IMR-90 (cell line): Measurements from ENCODE around the gene PHACTR2. TPM values are rescaled to one million over a fixed set of nuclear protein-coding genes. Genes with fewer than 3 reads are reported as not detected.

ENCODE experiments used
- ATAC-seq: fragments of 200-7000 bp; cut with Tn5 transposase; 2 replicates; pipeline ENCODE4 v1.9.1; 2020; ENCODE audit warnings: low read depth, mild to moderate bottlenecking, moderate library complexity
- BruUV-seq: library from RNA; stranded (reverse); fragments of 400-500 nt; replicated peaks from 2 replicates; lab custom pipeline; 2021; lab: Mats Ljungman, UMichigan
- CTCF ChIA-PET: fragments of 300-600 bp; formaldehyde crosslinking; extraction: SDS; loops from one replicate; lab custom pipeline; 2021; ENCODE audit warnings: antibody characterized with exemption; lab: Yijun Ruan, JAX
- POLR2A ChIA-PET: fragments of 300-600 bp; sonication (Branson Sonifier 250); formaldehyde crosslinking; loops from one replicate; lab custom pipeline; 2022; ENCODE audit warnings: antibody characterized with exemption; ENCODE audit not compliant: unreplicated experiment; lab: Charles Lee
- DNase-seq: peaks from one replicate; pipeline ENCODE4 v3.0.0; 2013
- H2AFZ ChIP-seq: replicated peaks from 2 replicates; pipeline ENCODE3; 2013; ENCODE audit warnings: low read length, mild to moderate bottlenecking; ENCODE audit not compliant: poor library complexity
- H2AK5ac ChIP-seq: 2 replicates; pipeline ENCODE4 v1.6.1; 2013; ENCODE audit warnings: low read depth, low read length, inconsistent platforms
- H2AK9ac ChIP-seq: replicated peaks from 2 replicates; pipeline ENCODE3; 2013; ENCODE audit warnings: mild to moderate bottlenecking, low read depth, low read length, moderate library complexity; ENCODE audit not compliant: poor library complexity
- H2BK120ac ChIP-seq: 2 replicates; pipeline ENCODE4 v1.6.1; 2013; ENCODE audit warnings: low read depth, low read length, inconsistent platforms
- H2BK15ac ChIP-seq: 3 replicates; pipeline ENCODE4 v1.6.1; 2013; ENCODE audit warnings: low read depth, low read length, inconsistent platforms
- H2BK20ac ChIP-seq: 2 replicates; pipeline ENCODE4 v1.6.1; 2013; ENCODE audit warnings: low read depth, mild to moderate bottlenecking, inconsistent platforms, low read length, moderate library complexity
- H2BK5ac ChIP-seq: 2 replicates; pipeline ENCODE4 v1.6.1; 2013; ENCODE audit warnings: mild to moderate bottlenecking, low read depth, low read length, inconsistent platforms; ENCODE audit not compliant: poor library complexity, severe bottlenecking
- H3K14ac ChIP-seq: replicated peaks from 2 replicates; pipeline ENCODE4 v1.6.1; 2013; ENCODE audit warnings: low read depth, low read length, inconsistent platforms
- H3K18ac ChIP-seq: 2 replicates; pipeline ENCODE4 v1.6.1; 2013; ENCODE audit warnings: low read depth, low read length, control low read depth
- H3K23ac ChIP-seq: 2 replicates; pipeline ENCODE4 v1.6.1; 2013; ENCODE audit warnings: low read depth, low read length, inconsistent platforms
- H3K27ac ChIP-seq: 2 replicates; pipeline ENCODE4 v1.5.1; 2013; ENCODE audit warnings: mild to moderate bottlenecking, control low read depth, low read length; ENCODE audit not compliant: insufficient read depth
- H3K27me3 ChIP-seq: 2 replicates; pipeline ENCODE4 v1.6.1; 2013; ENCODE audit warnings: low read length; ENCODE audit not compliant: control insufficient read depth, insufficient read depth
- H3K36me3 ChIP-seq: 2 replicates; pipeline ENCODE4 v1.6.1; 2013; ENCODE audit warnings: low read length, mixed read lengths; ENCODE audit not compliant: control insufficient read depth, insufficient read depth
- H3K4ac ChIP-seq: 2 replicates; pipeline ENCODE4 v1.6.1; 2013; ENCODE audit warnings: low read depth, low read length, inconsistent platforms
- H3K4me1 ChIP-seq: 2 replicates; pipeline ENCODE4 v1.6.1; 2013; ENCODE audit warnings: low read length, mixed read lengths; ENCODE audit not compliant: control insufficient read depth, insufficient read depth
- H3K4me2 ChIP-seq: 2 replicates; pipeline ENCODE4 v1.6.1; 2013; ENCODE audit warnings: low read depth, mild to moderate bottlenecking, control low read depth, low read length, moderate library complexity
- H3K4me3 ChIP-seq: 2 replicates; pipeline ENCODE4 v1.5.1; 2013; ENCODE audit warnings: low read depth, mild to moderate bottlenecking, control low read depth, low read length, moderate library complexity; ENCODE audit not compliant: insufficient read depth
- H3K56ac ChIP-seq: 2 replicates; pipeline ENCODE4 v1.6.1; 2013; ENCODE audit warnings: low read length, inconsistent platforms; ENCODE audit not compliant: insufficient read depth; ENCODE audit errors: extremely low read depth
- H3K79me1 ChIP-seq, 2 experiments: 2 replicates each; pipeline ENCODE4 v1.6.1; 2013; ENCODE audit warnings: low read length in 2 of 2, inconsistent platforms in 1 of 2, low read depth in 1 of 2
- H3K9ac ChIP-seq: 2 replicates; pipeline ENCODE4 v1.6.1; 2013; ENCODE audit warnings: low read depth, low read length, control low read depth
- H3K9me1 ChIP-seq: 2 replicates; pipeline ENCODE4 v1.6.1; 2013; ENCODE audit warnings: low read length, inconsistent platforms; ENCODE audit not compliant: insufficient read depth
- H3K9me3 ChIP-seq: 2 replicates; pipeline ENCODE4 v1.6.1; 2013; ENCODE audit warnings: low read length; ENCODE audit not compliant: control insufficient read depth, insufficient read depth
- H4K20me1 ChIP-seq: 2 replicates; pipeline ENCODE4 v1.6.1; 2013; ENCODE audit warnings: low read length, inconsistent platforms; ENCODE audit not compliant: insufficient read depth
- H4K5ac ChIP-seq: 2 replicates; pipeline ENCODE4 v1.6.1; 2013; ENCODE audit warnings: mild to moderate bottlenecking, low read depth, low read length, control low read depth
- H4K8ac ChIP-seq, 2 experiments: 2 replicates each; pipeline ENCODE4 v1.6.1; 2013; ENCODE audit warnings: low read depth in 2 of 2, low read length in 2 of 2, control low read depth in 1 of 2, inconsistent platforms in 1 of 2
- H4K91ac ChIP-seq: 2 replicates; pipeline ENCODE4 v1.6.1; 2013; ENCODE audit warnings: low read depth, low read length, inconsistent platforms; ENCODE audit not compliant: insufficient read depth
- BHLHE40 ChIP-seq: fragments of 150-350 bp; IDR thresholded peaks from 2 replicates; pipeline ENCODE4 v1.6.1; 2016; ENCODE audit warnings: mild to moderate bottlenecking, low read depth, low read length
- CEBPB ChIP-seq: IDR thresholded peaks from 2 replicates; pipeline ENCODE4 v1.6.1; 2012; ENCODE audit warnings: low read depth, low read length, improper control_type of control experiment
- CHD1 ChIP-seq: IDR thresholded peaks from 2 replicates; pipeline ENCODE4 v1.6.1; 2012; ENCODE audit warnings: low read depth, low read length, improper control_type of control experiment
- CTCF ChIP-seq: conservative IDR thresholded peaks from 2 replicates; pipeline ENCODE4 v1.5.1; 2012; ENCODE audit warnings: mild to moderate bottlenecking, low read depth, low read length, improper control_type of control experiment
- FOS ChIP-seq: fragments of 150-350 bp; IDR thresholded peaks from 2 replicates; pipeline ENCODE4 v1.6.1; 2016; ENCODE audit warnings: low read depth, low read length
- MAFK ChIP-seq: IDR thresholded peaks from 2 replicates; pipeline ENCODE4 v1.6.1; 2012; ENCODE audit warnings: low read depth, low read length, improper control_type of control experiment
- MAZ ChIP-seq: IDR thresholded peaks from 2 replicates; pipeline ENCODE4 v1.6.1; 2012; ENCODE audit warnings: low read depth, mild to moderate bottlenecking, low read length, improper control_type of control experiment, moderate library complexity, borderline replicate concordance
- NFE2L2 ChIP-seq: fragments of 150-350 bp; IDR thresholded peaks from 2 replicates; pipeline ENCODE4 v1.6.1; 2016; ENCODE audit warnings: low read depth, mild to moderate bottlenecking, low read length
- POLR2A ChIP-seq: IDR thresholded peaks from 2 replicates; pipeline ENCODE4 v1.6.1; 2012; ENCODE audit warnings: mild to moderate bottlenecking, low read depth, low read length
- RAD21 ChIP-seq: IDR thresholded peaks from 2 replicates; pipeline ENCODE4 v1.6.1; 2012; ENCODE audit warnings: low read length, improper control_type of control experiment
- RCOR1 ChIP-seq: IDR thresholded peaks from 2 replicates; pipeline ENCODE4 v1.6.1; 2012; ENCODE audit warnings: mild to moderate bottlenecking, low read length, improper control_type of control experiment; ENCODE audit not compliant: insufficient replicate concordance
- RFX5 ChIP-seq: IDR thresholded peaks from 2 replicates; pipeline ENCODE4 v1.8.0; 2012; ENCODE audit warnings: low read depth, mild to moderate bottlenecking, low read length, moderate library complexity
- SMC3 ChIP-seq: fragments of 150-350 bp; IDR thresholded peaks from 2 replicates; pipeline ENCODE4 v1.6.1; 2016; ENCODE audit warnings: low read depth, mild to moderate bottlenecking, antibody characterized with exemption, low read length, moderate library complexity
- WGBS, 2 experiments: methylation state at CpG; one replicate each; pipeline versions ENCODE4 v1.1.5 to v1.1.7; 2013; ENCODE audit warnings: missing lambda C conversion rate in 2 of 2; ENCODE audit not compliant: insufficient read length in 1 of 2; ENCODE audit errors: extremely low coverage in 2 of 2; 5-methylcytosine and 5-hydroxymethylcytosine counted together
- dilution Hi-C: fragments of 300-500 bp; cut with HindIII; formaldehyde crosslinking; loops from one replicate; pipeline ENCODE4 v1.14.3; 2018; ENCODE audit warnings: low sequenced_read_pairs; ENCODE audit not compliant: unreplicated experiment
- in situ Hi-C: fragments of 300-500 bp; cut with MboI; formaldehyde crosslinking; loops from 3 replicates; pipeline ENCODE4 v1.14.3; 2019; ENCODE audit warnings: low sequenced_read_pairs, inconsistent platforms, mixed read lengths
- intact Hi-C: fragments of 100-400 bp; cut with micrococcal nuclease; formaldehyde crosslinking; loops from 2 replicates; pipeline ENCODE4 v1.10.0; 2022
- polyA plus RNA-seq, 3 experiments: library from polyadenylated mRNA; depleted of rRNA; stranded (reverse); fragments of >200 nt; gene quantifications; 2 replicates each; pipeline ENCODE4 v1.2.3, GENCODE V29; 2012; ENCODE audit warnings: low replicate concordance in 1 of 3
- total RNA-seq: library from RNA; depleted of rRNA; stranded (reverse); fragments of >200 nt; gene quantifications from 2 replicates; pipeline ENCODE4 v1.2.3, GENCODE V29; 2012

The PHACTR2 gene
- total and polyA plus RNA-seq, 2 of the 4 experiments (the other 2 are of a cell fraction), result 14.5 to 74.2 TPM

DNA sequence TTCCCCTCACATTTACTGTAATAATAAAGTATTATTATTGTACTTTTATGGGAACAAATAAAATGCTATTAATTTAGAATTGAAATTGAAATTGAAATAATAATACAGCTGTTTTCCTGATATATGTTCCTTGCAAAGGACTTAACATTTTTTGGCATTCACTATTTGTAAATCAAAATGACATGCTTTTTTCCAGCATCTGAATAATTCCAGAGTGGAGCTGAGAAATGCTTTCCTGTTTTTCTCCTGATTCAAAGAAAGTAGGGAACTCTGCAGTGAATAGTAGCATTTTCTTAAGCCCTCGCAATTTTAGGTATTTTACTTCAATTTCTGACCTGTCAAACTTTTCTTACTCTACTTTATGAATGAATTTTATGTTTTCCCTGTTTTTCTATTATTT lies 72.1 kb downstream of the PHACTR2 start:
- Histone ChIP-seq H2BK20ac (no peak overlapping the region), H2BK15ac (no peak overlapping the region), H3K56ac (no peak overlapping the region; the same call in 1 of the 2 replicates), H3K27me3 (no peaks in the 10 kb centered on the region), H2BK120ac (no peak overlapping the region), H3K14ac (no peak overlapping the region), H3K23ac (no peak overlapping the region), H4K91ac (no peak overlapping the region), H3K9me1 (peaks cover 11% of the 10 kb centered on the region), H3K27ac (no peak overlapping the region), H4K8ac (no peak overlapping the region), H3K18ac (no peak overlapping the region), H2AK9ac (no peak overlapping the region), H2AFZ (no peak overlapping the region), H3K36me3 (peaks cover 4% of the 10 kb centered on the region; the same call in 1 of the 2 replicates), H3K9me3 (no peaks in the 10 kb centered on the region), H2BK5ac (no peak overlapping the region), H3K9ac (no peak overlapping the region), H4K5ac (no peak overlapping the region), H3K4me1 (peaks cover 18% of the 10 kb centered on the region), H4K20me1 (no peaks in the 10 kb centered on the region), H2AK5ac (no peak overlapping the region), H3K4ac (no peak overlapping the region), H3K4me2 (no peak overlapping the region), H3K4me3 (no peak overlapping the region), H3K79me1 (peaks cover 21 to 51% of the 10 kb centered on the region in 2 experiments)
- in situ Hi-C loops (no loop called here), intact Hi-C loops (loop anchor here (5.0 kb wide), 1 partner anchor 53 kb away; no protein-coding TSS in a partner anchor), dilution Hi-C loops (no loop called here)
- no CpG with 5 or more reads among the region's 1 CpG for WGBS, 2 experiments
- ChIA-PET POLR2A (no interaction called here), CTCF (interaction anchor here (1.8 kb wide), 1 partner anchor 172 kb away, joined by 3 read pairs; no protein-coding TSS in a partner anchor)
- DNase-seq, result no peak
- TF ChIP-seq NFE2L2 (no peak), SMC3 (no peak), MAZ (no peak), MAFK (no peak), POLR2A (no peak), CEBPB (no peak), CTCF (no peak), RFX5 (no peak), FOS (no peak), RCOR1 (no peak), CHD1 (no peak), BHLHE40 (no peak), RAD21 (no peak)
- no peak for ATAC-seq
- no TSS peak for BruUV-seq
